ENCODE data around the gene FIG4.
"Not testable (repeated sequence)": the region's sequence is repeated elsewhere in the genome, so short reads cannot be mapped to it uniquely, and the experiment has no call there.

Gene FIG4

GRCh38 chr6:109705258-109705657 is 14.2 kb downstream of the FIG4 start:
- peak; percentile 58 for FAIRE-seq

GRCh38 chr6:109706513-109706912 is 15.4 kb downstream of the FIG4 start:
- no peak for FAIRE-seq

- FAIRE-seq, result not testable (repeated sequence)
These were observed 17.0 kb downstream of the FIG4 start for GRCh38 chr6:109708099-109708498.

GRCh38 chr6:109713097-109713496 is 22.0 kb downstream of the FIG4 start:
- FAIRE-seq, result no peak

- no peak for FAIRE-seq
These were observed 23.1 kb downstream of the FIG4 start for GRCh38 chr6:109714166-109714565.

GRCh38 chr6:109714611-109715010 is 23.5 kb downstream of the FIG4 start:
- FAIRE-seq, result no peak

GRCh38 chr6:109715616-109716015 is 24.5 kb downstream of the FIG4 start:
- FAIRE-seq, result no peak

- no peak for FAIRE-seq
These were observed 26.9 kb downstream of the FIG4 start for GRCh38 chr6:109717971-109718370.

- no peak for FAIRE-seq
These were observed 27.9 kb downstream of the FIG4 start for GRCh38 chr6:109718991-109719390.

- no peak for FAIRE-seq
These were observed 29.2 kb downstream of the FIG4 start for GRCh38 chr6:109720311-109720710.

GRCh38 chr6:109722011-109722410 is 30.9 kb downstream of the FIG4 start:
- no peak for FAIRE-seq

GRCh38 chr6:109722564-109723254 is 31.6 kb downstream of the FIG4 start:
- FAIRE-seq, result no peak

GRCh38 chr6:109725250-109725649 is 34.2 kb downstream of the FIG4 start:
- FAIRE-seq, result not testable (repeated sequence)

- no peak for FAIRE-seq
These were observed 45.4 kb downstream of the FIG4 start for GRCh38 chr6:109736273-109737025.

- no peak for FAIRE-seq
These were observed 47.2 kb downstream of the FIG4 start for GRCh38 chr6:109738255-109738654.

GRCh38 chr6:109738667-109739066 is 47.6 kb downstream of the FIG4 start:
- no peak for FAIRE-seq

- FAIRE-seq, result no peak
These were observed 48.6 kb downstream of the FIG4 start for GRCh38 chr6:109739686-109740085.

- no peak for FAIRE-seq
These were observed 49.7 kb downstream of the FIG4 start for GRCh38 chr6:109740787-109741186.

- no peak for FAIRE-seq
These were observed 52.6 kb downstream of the FIG4 start for GRCh38 chr6:109743739-109744138.

GRCh38 chr6:109744779-109745178 is 53.7 kb downstream of the FIG4 start:
- not testable (repeated sequence) for FAIRE-seq

- FAIRE-seq, result no peak
These were observed 56.1 kb downstream of the FIG4 start for GRCh38 chr6:109747221-109747620.

GRCh38 chr6:109759098-109759955 is 68.2 kb downstream of the FIG4 start:
- no peak for FAIRE-seq

- FAIRE-seq, result no peak
These were observed 69.1 kb downstream of the FIG4 start for GRCh38 chr6:109760208-109760607.

All from colon (tissue), 2 donors.